IMR-90 (cell line): Measurements from ENCODE around the gene SPC25. TPM values are rescaled to one million over a fixed set of nuclear protein-coding genes. Genes with fewer than 3 reads are reported as not detected.

ENCODE experiments used
- ATAC-seq: fragments of 200-7000 bp; cut with Tn5 transposase; 2 replicates; pipeline ENCODE4 v1.9.1; 2020; ENCODE audit warnings: low read depth, mild to moderate bottlenecking, moderate library complexity
- BruUV-seq: library from RNA; stranded (reverse); fragments of 400-500 nt; replicated peaks from 2 replicates; lab custom pipeline; 2021; lab: Mats Ljungman, UMichigan
- CTCF ChIA-PET: fragments of 300-600 bp; formaldehyde crosslinking; extraction: SDS; loops from one replicate; lab custom pipeline; 2021; ENCODE audit warnings: antibody characterized with exemption; lab: Yijun Ruan, JAX
- POLR2A ChIA-PET: fragments of 300-600 bp; sonication (Branson Sonifier 250); formaldehyde crosslinking; loops from one replicate; lab custom pipeline; 2022; ENCODE audit warnings: antibody characterized with exemption; ENCODE audit not compliant: unreplicated experiment; lab: Charles Lee
- DNase-seq: peaks from one replicate; pipeline ENCODE4 v3.0.0; 2013
- H2AFZ ChIP-seq: replicated peaks from 2 replicates; pipeline ENCODE3; 2013; ENCODE audit warnings: low read length, mild to moderate bottlenecking; ENCODE audit not compliant: poor library complexity
- H2AK5ac ChIP-seq: 2 replicates; pipeline ENCODE4 v1.6.1; 2013; ENCODE audit warnings: low read depth, low read length, inconsistent platforms
- H2AK9ac ChIP-seq: replicated peaks from 2 replicates; pipeline ENCODE3; 2013; ENCODE audit warnings: mild to moderate bottlenecking, low read depth, low read length, moderate library complexity; ENCODE audit not compliant: poor library complexity
- H2BK120ac ChIP-seq: 2 replicates; pipeline ENCODE4 v1.6.1; 2013; ENCODE audit warnings: low read depth, low read length, inconsistent platforms
- H2BK15ac ChIP-seq: 3 replicates; pipeline ENCODE4 v1.6.1; 2013; ENCODE audit warnings: low read depth, low read length, inconsistent platforms
- H2BK20ac ChIP-seq: 2 replicates; pipeline ENCODE4 v1.6.1; 2013; ENCODE audit warnings: low read depth, mild to moderate bottlenecking, inconsistent platforms, low read length, moderate library complexity
- H2BK5ac ChIP-seq: 2 replicates; pipeline ENCODE4 v1.6.1; 2013; ENCODE audit warnings: mild to moderate bottlenecking, low read depth, low read length, inconsistent platforms; ENCODE audit not compliant: poor library complexity, severe bottlenecking
- H3K14ac ChIP-seq: replicated peaks from 2 replicates; pipeline ENCODE4 v1.6.1; 2013; ENCODE audit warnings: low read depth, low read length, inconsistent platforms
- H3K18ac ChIP-seq: 2 replicates; pipeline ENCODE4 v1.6.1; 2013; ENCODE audit warnings: low read depth, low read length, control low read depth
- H3K23ac ChIP-seq: 2 replicates; pipeline ENCODE4 v1.6.1; 2013; ENCODE audit warnings: low read depth, low read length, inconsistent platforms
- H3K27ac ChIP-seq: 2 replicates; pipeline ENCODE4 v1.5.1; 2013; ENCODE audit warnings: mild to moderate bottlenecking, control low read depth, low read length; ENCODE audit not compliant: insufficient read depth
- H3K27me3 ChIP-seq: 2 replicates; pipeline ENCODE4 v1.6.1; 2013; ENCODE audit warnings: low read length; ENCODE audit not compliant: control insufficient read depth, insufficient read depth
- H3K36me3 ChIP-seq: 2 replicates; pipeline ENCODE4 v1.6.1; 2013; ENCODE audit warnings: low read length, mixed read lengths; ENCODE audit not compliant: control insufficient read depth, insufficient read depth
- H3K4ac ChIP-seq: 2 replicates; pipeline ENCODE4 v1.6.1; 2013; ENCODE audit warnings: low read depth, low read length, inconsistent platforms
- H3K4me1 ChIP-seq: 2 replicates; pipeline ENCODE4 v1.6.1; 2013; ENCODE audit warnings: low read length, mixed read lengths; ENCODE audit not compliant: control insufficient read depth, insufficient read depth
- H3K4me2 ChIP-seq: 2 replicates; pipeline ENCODE4 v1.6.1; 2013; ENCODE audit warnings: low read depth, mild to moderate bottlenecking, control low read depth, low read length, moderate library complexity
- H3K4me3 ChIP-seq: 2 replicates; pipeline ENCODE4 v1.5.1; 2013; ENCODE audit warnings: low read depth, mild to moderate bottlenecking, control low read depth, low read length, moderate library complexity; ENCODE audit not compliant: insufficient read depth
- H3K56ac ChIP-seq: 2 replicates; pipeline ENCODE4 v1.6.1; 2013; ENCODE audit warnings: low read length, inconsistent platforms; ENCODE audit not compliant: insufficient read depth; ENCODE audit errors: extremely low read depth
- H3K79me1 ChIP-seq, 2 experiments: 2 replicates each; pipeline ENCODE4 v1.6.1; 2013; ENCODE audit warnings: low read length in 2 of 2, inconsistent platforms in 1 of 2, low read depth in 1 of 2
- H3K9ac ChIP-seq: 2 replicates; pipeline ENCODE4 v1.6.1; 2013; ENCODE audit warnings: low read depth, low read length, control low read depth
- H3K9me1 ChIP-seq: 2 replicates; pipeline ENCODE4 v1.6.1; 2013; ENCODE audit warnings: low read length, inconsistent platforms; ENCODE audit not compliant: insufficient read depth
- H3K9me3 ChIP-seq: 2 replicates; pipeline ENCODE4 v1.6.1; 2013; ENCODE audit warnings: low read length; ENCODE audit not compliant: control insufficient read depth, insufficient read depth
- H4K20me1 ChIP-seq: 2 replicates; pipeline ENCODE4 v1.6.1; 2013; ENCODE audit warnings: low read length, inconsistent platforms; ENCODE audit not compliant: insufficient read depth
- H4K5ac ChIP-seq: 2 replicates; pipeline ENCODE4 v1.6.1; 2013; ENCODE audit warnings: mild to moderate bottlenecking, low read depth, low read length, control low read depth
- H4K8ac ChIP-seq, 2 experiments: 2 replicates each; pipeline ENCODE4 v1.6.1; 2013; ENCODE audit warnings: low read depth in 2 of 2, low read length in 2 of 2, control low read depth in 1 of 2, inconsistent platforms in 1 of 2
- H4K91ac ChIP-seq: 2 replicates; pipeline ENCODE4 v1.6.1; 2013; ENCODE audit warnings: low read depth, low read length, inconsistent platforms; ENCODE audit not compliant: insufficient read depth
- BHLHE40 ChIP-seq: fragments of 150-350 bp; IDR thresholded peaks from 2 replicates; pipeline ENCODE4 v1.6.1; 2016; ENCODE audit warnings: mild to moderate bottlenecking, low read depth, low read length
- CEBPB ChIP-seq: IDR thresholded peaks from 2 replicates; pipeline ENCODE4 v1.6.1; 2012; ENCODE audit warnings: low read depth, low read length, improper control_type of control experiment
- CHD1 ChIP-seq: IDR thresholded peaks from 2 replicates; pipeline ENCODE4 v1.6.1; 2012; ENCODE audit warnings: low read depth, low read length, improper control_type of control experiment
- CTCF ChIP-seq: conservative IDR thresholded peaks from 2 replicates; pipeline ENCODE4 v1.5.1; 2012; ENCODE audit warnings: mild to moderate bottlenecking, low read depth, low read length, improper control_type of control experiment
- ELK1 ChIP-seq: fragments of 150-350 bp; IDR thresholded peaks from 2 replicates; pipeline ENCODE4 v1.6.1; 2016; ENCODE audit warnings: low read depth, mild to moderate bottlenecking, low read length, moderate library complexity, borderline replicate concordance
- FOS ChIP-seq: fragments of 150-350 bp; IDR thresholded peaks from 2 replicates; pipeline ENCODE4 v1.6.1; 2016; ENCODE audit warnings: low read depth, low read length
- MAFK ChIP-seq: IDR thresholded peaks from 2 replicates; pipeline ENCODE4 v1.6.1; 2012; ENCODE audit warnings: low read depth, low read length, improper control_type of control experiment
- MAZ ChIP-seq: IDR thresholded peaks from 2 replicates; pipeline ENCODE4 v1.6.1; 2012; ENCODE audit warnings: low read depth, mild to moderate bottlenecking, low read length, improper control_type of control experiment, moderate library complexity, borderline replicate concordance
- MXI1 ChIP-seq: IDR thresholded peaks from 2 replicates; pipeline ENCODE4 v1.6.1; 2012; ENCODE audit warnings: low read depth, mild to moderate bottlenecking, low read length, moderate library complexity, borderline replicate concordance
- NFE2L2 ChIP-seq: fragments of 150-350 bp; IDR thresholded peaks from 2 replicates; pipeline ENCODE4 v1.6.1; 2016; ENCODE audit warnings: low read depth, mild to moderate bottlenecking, low read length
- POLR2A ChIP-seq: IDR thresholded peaks from 2 replicates; pipeline ENCODE4 v1.6.1; 2012; ENCODE audit warnings: mild to moderate bottlenecking, low read depth, low read length
- RAD21 ChIP-seq: IDR thresholded peaks from 2 replicates; pipeline ENCODE4 v1.6.1; 2012; ENCODE audit warnings: low read length, improper control_type of control experiment
- RCOR1 ChIP-seq: IDR thresholded peaks from 2 replicates; pipeline ENCODE4 v1.6.1; 2012; ENCODE audit warnings: mild to moderate bottlenecking, low read length, improper control_type of control experiment; ENCODE audit not compliant: insufficient replicate concordance
- RFX5 ChIP-seq: IDR thresholded peaks from 2 replicates; pipeline ENCODE4 v1.8.0; 2012; ENCODE audit warnings: low read depth, mild to moderate bottlenecking, low read length, moderate library complexity
- SMC3 ChIP-seq: fragments of 150-350 bp; IDR thresholded peaks from 2 replicates; pipeline ENCODE4 v1.6.1; 2016; ENCODE audit warnings: low read depth, mild to moderate bottlenecking, antibody characterized with exemption, low read length, moderate library complexity
- USF2 ChIP-seq: fragments of 150-350 bp; IDR thresholded peaks from 2 replicates; pipeline ENCODE4 v1.6.1; 2017; ENCODE audit warnings: mild to moderate bottlenecking, antibody characterized with exemption, low read length, low read depth
- dilution Hi-C: fragments of 300-500 bp; cut with HindIII; formaldehyde crosslinking; loops from one replicate; pipeline ENCODE4 v1.14.3; 2018; ENCODE audit warnings: low sequenced_read_pairs; ENCODE audit not compliant: unreplicated experiment
- in situ Hi-C: fragments of 300-500 bp; cut with MboI; formaldehyde crosslinking; loops from 3 replicates; pipeline ENCODE4 v1.14.3; 2019; ENCODE audit warnings: low sequenced_read_pairs, inconsistent platforms, mixed read lengths
- intact Hi-C: fragments of 100-400 bp; cut with micrococcal nuclease; formaldehyde crosslinking; loops from 2 replicates; pipeline ENCODE4 v1.10.0; 2022
- polyA plus RNA-seq, 3 experiments: library from polyadenylated mRNA; depleted of rRNA; stranded (reverse); fragments of >200 nt; gene quantifications; 2 replicates each; pipeline ENCODE4 v1.2.3, GENCODE V29; 2012; ENCODE audit warnings: low replicate concordance in 1 of 3
- total RNA-seq: library from RNA; depleted of rRNA; stranded (reverse); fragments of >200 nt; gene quantifications from 2 replicates; pipeline ENCODE4 v1.2.3, GENCODE V29; 2012

SPC25 gene
- total and polyA plus RNA-seq, 2 of the 4 experiments (the other 2 are of a cell fraction) = 2.0 to 7.1 TPM

GRCh38 chr2:168825126-168825525 lies 65.1 kb downstream of the SPC25 start:
- no peak overlapping the region for H4K5ac ChIP-seq
- dilution Hi-C loops (no loop called here), intact Hi-C loops (no loop called here), in situ Hi-C loops (no loop called here)
- no peak overlapping the region for H2BK15ac ChIP-seq
- H2BK120ac ChIP-seq = no peak overlapping the region
- no peak overlapping the region for H3K14ac ChIP-seq
- no peaks in the 10 kb centered on the region for H3K27me3 ChIP-seq
- H3K4me1 ChIP-seq = no peaks in the 10 kb centered on the region
- H2AFZ ChIP-seq = no peak overlapping the region
- no peak for TF ChIP-seq SMC3
- no peak for TF ChIP-seq USF2
- no peak for TF ChIP-seq ELK1
- no peak for TF ChIP-seq CEBPB
- TF ChIP-seq CHD1 = no peak
- no peak for TF ChIP-seq CTCF
- no peak for TF ChIP-seq FOS
- TF ChIP-seq RCOR1 = no peak
- TF ChIP-seq BHLHE40 = no peak
- no peak for TF ChIP-seq NFE2L2
- no peak for TF ChIP-seq POLR2A
- TF ChIP-seq RFX5 = no peak
- no peak for TF ChIP-seq MXI1
- no peak for TF ChIP-seq MAFK
- TF ChIP-seq MAZ = no peak
- TF ChIP-seq RAD21 = no peak
- DNase-seq (no peak), ATAC-seq (no peak)
- H3K9me1 ChIP-seq = no peaks in the 10 kb centered on the region
- no peaks in the 10 kb centered on the region for H4K20me1 ChIP-seq
- H3K4me2 ChIP-seq = no peak overlapping the region
- BruUV-seq = no TSS peak
- H3K79me1 ChIP-seq = no peaks in the 10 kb centered on the region
- H4K91ac ChIP-seq = no peak overlapping the region
- H2AK5ac ChIP-seq = no peak overlapping the region
- H3K9ac ChIP-seq = no peak overlapping the region
- H3K4ac ChIP-seq = no peak overlapping the region
- no peaks in the 10 kb centered on the region for H3K9me3 ChIP-seq
- CTCF ChIA-PET = interaction anchor here (0.6 kb wide), 1 partner anchor 972 kb away, joined by 3 read pairs; no protein-coding TSS in a partner anchor
- no peak overlapping the region for H2BK5ac ChIP-seq
- H4K8ac ChIP-seq = no peak overlapping the region
- no peak overlapping the region for H3K18ac ChIP-seq
- no peak overlapping the region for H2BK20ac ChIP-seq
- no peak overlapping the region for H2AK9ac ChIP-seq
- no peak overlapping the region for H3K23ac ChIP-seq
- POLR2A ChIA-PET = no interaction called here
- H3K27ac ChIP-seq = no peak overlapping the region
- H3K56ac ChIP-seq = no peak overlapping the region
- no peaks in the 10 kb centered on the region for H3K36me3 ChIP-seq
- H3K4me3 ChIP-seq = no peak overlapping the region
